GM19455 (cell line): Measurements from ENCODE around the gene IL12B.
A peak's percentile ranks its signal among the peaks of the same experiment; 100 is the strongest.
"Not testable (repeated sequence)": the region's sequence is repeated elsewhere in the genome, so short reads cannot be mapped to it uniquely, and the experiment has no call there.

Experiments
- ATAC-seq: cut with Tn5 transposase; IDR thresholded peaks from one replicate; pipeline ENCODE4 v1.9.1; 2021; ENCODE audit not compliant: unreplicated experiment

Gene IL12B

GRCh38 chr5:159333545-159333925 is 3.2 kb upstream of the IL12B start:
- no peak for ATAC-seq

- no peak for ATAC-seq
Observed at GRCh38 chr5:159332800-159333544, 2.7 kb upstream of the IL12B start.

DNA sequence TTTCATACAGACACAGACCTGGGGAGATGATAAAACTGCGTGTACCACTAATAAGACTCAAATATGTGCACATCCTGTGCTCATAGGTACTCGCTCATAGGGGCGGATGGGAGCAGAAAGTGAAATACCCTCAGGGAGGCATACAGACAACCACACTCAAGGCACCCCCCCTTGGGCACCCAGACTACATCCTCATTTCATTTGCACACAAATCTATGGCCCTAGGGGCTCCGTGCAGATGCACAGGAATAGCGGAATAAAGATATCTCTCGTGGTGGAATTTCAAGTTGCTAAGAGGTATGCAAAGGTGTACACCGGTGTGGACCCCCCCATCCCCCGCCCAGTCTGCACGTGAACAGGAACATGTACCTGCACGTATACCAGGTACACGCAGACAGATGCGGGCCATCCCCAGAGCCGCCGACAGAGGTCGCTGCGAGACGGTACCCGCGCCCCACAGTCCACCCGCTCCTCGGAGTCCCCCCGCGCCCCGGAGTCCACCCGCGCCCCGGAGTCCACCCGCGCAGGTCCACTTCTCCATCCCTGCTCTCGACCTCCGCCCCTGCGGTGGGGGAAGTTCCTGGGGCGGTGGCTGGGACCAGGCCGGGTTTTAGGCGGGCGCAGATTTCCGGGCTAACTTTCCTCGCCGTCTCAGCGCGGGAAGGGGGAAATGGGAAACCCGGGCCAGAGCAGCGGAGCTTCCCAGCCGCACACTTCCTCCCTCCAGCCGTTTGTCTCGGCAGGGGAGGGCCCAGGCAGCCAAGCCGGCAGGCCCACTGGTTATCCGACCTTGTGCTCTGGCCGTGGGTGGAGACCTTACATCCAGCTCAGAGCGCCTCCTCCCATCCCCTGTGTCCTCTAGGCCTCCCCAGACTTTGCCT is 1.0 kb upstream of the IL12B start:
- peak; percentile 86 for ATAC-seq

- ATAC-seq: no peak
Observed at GRCh38 chr5:159324986-159325385, 5.3 kb downstream of the IL12B start.

GRCh38 chr5:159324102-159324755 is 6.1 kb downstream of the IL12B start:
- ATAC-seq: no peak

DNA sequence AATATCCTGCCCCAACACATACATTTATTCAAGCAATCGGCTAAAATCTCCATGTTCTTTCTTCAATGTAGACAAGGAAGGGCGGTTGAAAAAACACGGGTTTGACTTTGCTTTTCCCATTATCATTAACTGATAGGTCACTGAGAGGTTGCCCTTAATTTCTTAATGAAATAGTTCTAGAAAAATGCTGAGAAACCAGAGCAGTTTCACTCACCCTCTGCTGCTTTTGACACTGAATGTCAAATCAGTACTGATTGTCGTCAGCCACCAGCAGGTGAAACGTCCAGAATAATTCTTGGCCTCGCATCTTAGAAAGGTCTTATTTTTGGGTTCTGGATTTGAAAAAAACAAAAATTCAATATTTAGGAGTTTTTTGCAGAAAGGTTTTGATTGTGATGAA is 8.1 kb downstream of the IL12B start:
- no peak for ATAC-seq

GRCh38 chr5:159319832-159320231 is 10.5 kb downstream of the IL12B start:
- ATAC-seq: no peak

- ATAC-seq: no peak
Observed at GRCh38 chr5:159319363-159319762, 10.9 kb downstream of the IL12B start.

GRCh38 chr5:159318448-159318847 is 11.8 kb downstream of the IL12B start:
- no peak for ATAC-seq

DNA sequence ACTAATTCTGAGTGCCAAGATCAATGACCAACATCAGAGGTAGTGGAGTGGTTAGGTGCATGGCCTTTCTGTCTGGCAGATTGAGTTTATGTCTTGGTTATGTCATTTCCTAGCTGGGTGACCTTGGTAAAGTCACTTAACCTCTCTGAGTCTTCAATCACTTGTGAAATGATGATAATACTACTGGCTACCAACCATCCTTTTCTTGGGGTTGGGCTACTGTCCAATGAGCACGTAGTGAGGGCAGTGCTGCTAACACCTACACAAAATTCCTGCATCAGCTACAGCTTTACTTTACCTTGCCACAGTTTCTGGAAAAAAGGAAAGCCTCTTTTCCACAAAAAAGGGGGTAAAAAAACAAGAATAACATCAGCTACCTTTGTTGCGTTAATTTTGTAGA is 12.4 kb downstream of the IL12B start:
- ATAC-seq: no peak

GRCh38 chr5:159316519-159317383 is 13.5 kb downstream of the IL12B start:
- no peak for ATAC-seq

GRCh38 chr5:159313197-159313596 is 17.1 kb downstream of the IL12B start:
- ATAC-seq: no peak

DNA sequence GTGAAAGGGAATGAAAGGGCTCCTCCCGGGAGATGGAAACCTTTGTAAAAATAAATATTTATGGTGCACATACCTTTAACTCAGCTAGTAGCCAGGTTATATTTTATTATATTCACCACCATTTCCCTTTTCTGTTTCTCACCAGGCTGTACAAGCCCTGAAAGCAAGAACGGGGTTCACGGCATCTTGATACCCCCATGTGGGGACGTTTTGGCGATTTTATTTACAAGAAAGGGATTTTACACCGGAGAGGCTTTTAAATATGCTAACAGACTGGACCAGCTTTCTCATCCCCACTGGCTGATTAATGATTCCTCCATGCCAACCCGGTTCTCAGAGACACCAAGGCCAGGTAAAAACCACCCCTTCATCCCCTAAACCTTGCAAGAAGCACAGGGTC is 19.2 kb downstream of the IL12B start:
- ATAC-seq: no peak

GRCh38 chr5:159310511-159310910 is 19.8 kb downstream of the IL12B start:
- ATAC-seq: no peak

GRCh38 chr5:159309689-159310433 is 20.4 kb downstream of the IL12B start:
- ATAC-seq: no peak

- ATAC-seq: no peak
Observed at GRCh38 chr5:159304961-159305595, 25.2 kb downstream of the IL12B start.

DNA sequence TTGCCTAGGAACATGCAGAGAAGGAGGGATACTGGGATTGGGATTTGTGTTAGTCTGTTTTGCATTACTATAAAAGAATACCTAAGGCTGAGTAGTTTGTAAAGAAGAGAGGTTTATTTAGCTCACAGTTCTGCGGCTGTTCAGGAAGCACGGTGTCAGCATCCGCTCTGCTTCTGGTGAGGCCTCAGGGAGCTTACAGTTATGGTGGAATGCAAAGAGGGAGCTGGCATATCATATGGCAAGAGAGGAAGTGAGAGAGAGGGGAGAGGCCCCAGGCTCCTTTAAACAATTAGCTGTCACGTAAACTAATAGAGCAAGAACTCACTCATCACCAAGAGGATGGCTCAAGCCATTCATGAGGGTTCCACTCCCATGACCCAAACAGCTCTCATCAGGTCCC is 27.0 kb downstream of the IL12B start:
- ATAC-seq: no peak

- ATAC-seq: not testable (repeated sequence)
Observed at GRCh38 chr5:159301929-159302860, 28.1 kb downstream of the IL12B start.

GRCh38 chr5:159301466-159301865 is 28.8 kb downstream of the IL12B start:
- ATAC-seq: no peak
